ENCODE data around the gene ENPP1.
"Not testable (repeated sequence)": the region's sequence is repeated elsewhere in the genome, so short reads cannot be mapped to it uniquely, and the experiment has no call there.

The ENPP1 gene

DNA sequence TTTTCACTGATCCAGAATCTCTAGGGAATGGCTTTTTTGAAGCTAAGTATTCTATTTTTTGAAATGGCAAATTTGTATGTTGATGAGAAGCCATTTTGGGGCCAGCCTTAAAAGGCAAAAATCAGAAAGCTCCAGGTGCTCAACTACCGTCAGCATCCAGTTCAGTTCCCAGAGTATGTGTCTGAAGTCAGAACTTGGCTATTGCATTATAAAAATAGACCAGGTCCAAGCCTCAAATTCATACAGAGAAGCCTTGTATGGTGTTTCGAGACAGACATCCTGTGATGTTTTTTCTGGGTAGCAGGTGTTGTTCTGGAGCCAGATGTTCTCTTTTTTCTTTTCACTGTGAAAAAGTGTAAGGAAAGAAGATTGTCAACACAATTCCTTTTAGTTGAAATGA lies 75.2 kb downstream of the ENPP1 start:
- no peak for DNase-seq

- no peak for DNase-seq
These were observed 77.4 kb downstream of the ENPP1 start for GRCh38 chr6:131885237-131885636.

- no peak for DNase-seq
These were observed 78.7 kb downstream of the ENPP1 start for GRCh38 chr6:131886517-131886916.

- no peak for DNase-seq
These were observed 82.3 kb downstream of the ENPP1 start for GRCh38 chr6:131890091-131890490.

- DNase-seq, result no peak
These were observed 85.4 kb downstream of the ENPP1 start for GRCh38 chr6:131893198-131893597.

DNA sequence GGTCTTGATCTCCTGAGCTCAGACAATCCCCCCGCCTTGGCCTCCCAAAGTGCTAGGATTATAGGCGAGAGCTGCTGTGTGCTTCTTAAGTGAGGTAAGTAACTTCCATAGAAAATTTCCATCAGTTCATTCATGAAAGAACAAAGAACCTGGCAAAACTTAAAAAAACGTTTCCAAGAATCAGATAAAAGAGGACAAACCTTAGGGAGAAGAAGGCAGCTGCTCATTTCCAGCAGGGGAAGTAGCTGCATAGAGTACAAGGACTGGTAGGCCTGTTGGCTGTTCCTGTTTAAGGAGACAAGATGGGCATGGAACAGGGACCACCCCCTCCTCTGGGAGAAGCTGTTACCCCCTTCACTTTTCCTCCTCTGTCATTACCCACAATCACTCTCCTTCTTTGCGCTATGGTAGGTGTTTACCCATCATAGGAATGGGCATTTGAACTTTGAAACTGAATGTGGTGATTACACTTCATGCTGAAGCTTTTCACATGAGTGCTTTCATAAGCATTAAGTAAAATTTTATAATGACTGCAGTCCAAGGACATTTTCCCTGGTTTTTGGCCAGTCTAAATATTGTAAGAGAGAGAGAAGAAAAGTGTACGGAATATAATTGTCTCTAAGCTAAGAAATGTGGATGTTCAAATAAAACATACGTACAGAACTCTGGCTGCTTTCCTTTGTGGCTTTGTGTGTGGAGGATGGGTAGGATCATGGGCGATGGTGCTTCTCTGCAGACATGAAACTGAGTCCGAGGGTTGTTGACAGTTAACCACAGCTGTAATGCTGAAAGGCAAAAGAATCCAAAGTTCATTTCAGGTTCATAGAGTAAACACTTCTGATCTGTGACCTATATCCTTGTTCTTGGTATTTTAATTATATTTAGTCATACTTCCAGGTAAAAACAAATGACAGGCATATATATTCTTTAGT lies 86.9 kb downstream of the ENPP1 start:
- no peak for DNase-seq

DNA sequence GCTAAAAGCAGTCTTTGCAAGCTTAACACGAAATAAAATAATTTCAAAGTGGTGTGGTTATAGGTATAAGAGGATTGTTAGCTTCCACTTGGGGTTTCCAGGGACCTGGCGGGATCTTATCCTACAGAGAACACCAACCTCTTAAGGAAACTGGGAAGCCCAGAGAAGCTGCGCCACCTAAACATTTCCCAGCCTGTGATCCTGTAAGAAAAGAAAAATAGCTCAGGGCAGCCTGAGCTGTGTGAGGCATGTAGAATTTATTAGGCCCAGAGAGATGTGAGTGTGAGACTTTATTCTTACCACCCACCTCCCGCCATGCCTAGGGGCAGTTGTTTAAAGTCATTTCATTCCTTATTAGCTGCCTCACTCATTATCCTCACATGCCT lies 89.2 kb downstream of the ENPP1 start:
- DNase-seq, result no peak

DNA sequence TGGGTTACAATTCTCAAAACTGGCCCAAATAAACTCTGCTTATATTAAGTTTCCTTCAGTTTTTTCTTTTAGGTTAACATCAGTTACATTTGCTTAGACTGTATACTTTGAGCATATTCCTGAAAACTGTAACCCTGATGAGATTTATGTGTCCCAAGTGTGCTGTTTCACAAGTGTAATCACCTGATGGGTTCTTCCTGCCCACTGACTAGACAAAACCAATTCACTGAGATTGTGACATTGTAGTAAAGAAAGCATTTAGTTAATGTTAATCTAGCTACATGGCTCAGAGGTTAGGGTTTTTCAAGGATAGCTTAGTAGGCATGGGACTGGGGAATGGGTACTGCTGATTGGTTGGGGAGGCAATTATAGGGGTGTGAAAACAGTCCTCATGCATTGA lies 89.8 kb downstream of the ENPP1 start:
- DNase-seq, result no peak

DNA sequence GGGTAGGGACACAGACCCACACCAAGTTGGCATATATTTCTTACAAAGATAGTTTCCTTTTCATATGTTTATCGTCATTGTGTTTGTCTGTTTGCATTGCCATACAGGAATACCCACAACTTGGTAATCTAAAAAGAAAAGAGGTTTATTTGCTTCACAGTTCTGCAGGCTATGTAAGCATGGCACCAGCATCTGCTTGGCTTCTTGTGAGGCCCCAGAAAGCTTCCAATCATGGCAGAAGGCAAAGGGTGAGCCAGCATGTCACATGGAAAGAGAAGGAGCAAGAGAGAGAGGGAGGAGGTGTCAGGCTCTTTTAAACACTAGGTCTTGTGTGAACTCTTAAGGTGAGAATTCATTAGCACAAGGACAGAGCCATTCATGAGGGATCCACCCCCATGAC lies 90.9 kb downstream of the ENPP1 start:
- no peak for DNase-seq

DNA sequence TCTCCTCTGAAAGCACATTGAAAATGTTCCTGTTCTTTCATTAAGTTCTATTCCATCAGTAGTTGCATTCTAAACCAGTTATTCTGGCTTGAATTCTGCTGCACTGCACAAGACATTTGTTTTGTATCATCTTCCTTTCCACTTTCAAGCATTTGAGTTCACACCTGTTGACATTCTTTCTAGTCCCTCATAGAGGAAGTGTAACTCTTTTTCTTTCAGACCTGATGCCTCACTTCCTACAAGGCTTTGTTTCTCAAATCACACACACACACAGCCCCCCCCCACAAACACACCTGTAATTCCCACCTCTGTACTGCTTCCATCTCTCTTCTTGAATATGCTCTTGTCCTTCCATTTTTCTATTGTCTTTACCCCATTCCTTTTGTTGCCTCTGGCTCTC lies 92.4 kb downstream of the ENPP1 start:
- no peak for DNase-seq

GRCh38 chr6:131901326-131901873 lies 93.6 kb downstream of the ENPP1 start:
- DNase-seq, result not testable (repeated sequence)

- DNase-seq, result not testable (repeated sequence)
These were observed 95.9 kb downstream of the ENPP1 start for GRCh38 chr6:131903734-131904133.

- DNase-seq, result not testable (repeated sequence)
These were observed 101.0 kb downstream of the ENPP1 start for GRCh38 chr6:131908787-131909186.

DNA sequence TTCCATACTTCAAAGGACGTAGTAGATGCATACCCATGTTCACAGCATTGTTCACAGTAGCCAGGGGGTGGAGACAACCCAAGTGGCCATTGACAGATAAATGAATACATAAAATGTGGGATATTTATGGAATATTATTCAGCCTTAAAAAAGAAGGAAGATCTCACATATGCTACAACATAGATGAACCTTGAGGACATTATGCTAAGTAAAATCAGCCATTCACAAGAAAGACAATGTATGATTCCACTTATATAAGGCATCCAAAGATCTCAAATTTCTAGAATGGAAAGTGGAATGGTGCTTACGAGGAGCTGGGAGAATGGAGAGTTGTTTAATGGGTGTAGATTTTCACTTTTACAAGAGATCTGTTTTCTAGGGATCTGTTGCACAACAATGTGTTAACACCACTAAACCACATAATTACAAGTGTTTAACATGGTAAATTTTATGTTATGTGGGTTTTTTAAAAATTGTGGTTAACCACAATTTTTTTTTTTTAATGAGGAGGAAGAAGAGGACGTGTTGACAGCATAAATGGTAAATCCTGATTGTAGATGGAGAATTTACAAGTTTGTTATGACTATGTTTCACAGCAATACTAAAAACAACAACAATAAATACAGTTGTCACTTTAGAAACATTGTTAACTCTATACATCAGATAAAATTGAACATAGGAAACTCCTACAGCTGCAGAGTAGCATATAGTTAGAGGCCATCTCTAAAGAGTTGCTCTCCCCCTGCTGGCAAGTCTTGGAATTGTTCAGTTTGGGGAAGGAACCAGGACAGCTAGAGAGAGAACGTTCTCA lies 101.8 kb downstream of the ENPP1 start:
- DNase-seq, result peak in 1 of 2 donors; percentile 44

- DNase-seq, result no peak
These were observed 102.4 kb downstream of the ENPP1 start for GRCh38 chr6:131910219-131910589.

DNA sequence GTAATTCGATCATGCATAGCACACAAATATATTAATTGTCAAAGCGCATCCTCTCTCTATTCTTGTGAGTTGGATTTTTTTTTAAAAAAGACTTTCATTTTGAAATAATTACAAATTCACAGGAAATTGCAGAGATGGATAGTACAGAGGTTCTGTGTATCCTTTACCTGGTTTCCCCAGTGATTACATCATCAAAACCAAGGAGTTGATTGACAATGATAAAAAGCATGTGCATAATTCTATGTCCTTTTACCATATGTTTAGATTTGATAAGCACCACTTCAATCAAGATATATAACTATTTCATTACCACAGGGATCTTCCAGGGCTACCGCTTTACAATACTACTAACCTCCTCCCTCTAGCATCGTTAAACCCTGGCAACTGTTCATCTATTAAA lies 103.1 kb downstream of the ENPP1 start:
- no peak for DNase-seq

DNA sequence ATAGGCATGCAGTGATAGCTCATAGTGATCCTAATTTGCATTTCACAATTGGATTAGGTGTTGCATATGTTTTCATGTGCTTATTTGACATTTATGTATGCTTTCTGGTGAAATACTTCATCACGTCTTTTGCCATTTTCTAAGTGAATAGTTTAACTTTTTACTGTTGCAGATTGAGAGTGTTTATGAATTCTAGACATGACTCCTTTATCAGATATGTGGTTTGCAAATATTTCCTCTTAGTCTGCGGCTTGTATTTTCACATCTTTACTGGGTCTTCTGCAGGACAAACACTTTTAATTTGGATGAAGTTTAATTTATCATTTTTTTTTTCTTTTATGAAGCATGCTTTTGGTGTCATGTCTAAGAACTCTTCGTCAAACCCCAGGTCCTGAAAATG lies 104.1 kb downstream of the ENPP1 start:
- no peak for DNase-seq

GRCh38 chr6:131914234-131914633 lies 106.4 kb downstream of the ENPP1 start:
- DNase-seq, result no peak

- DNase-seq, result no peak
These were observed 107.3 kb downstream of the ENPP1 start for GRCh38 chr6:131914967-131915751.

GRCh38 chr6:131916091-131916796 lies 108.4 kb downstream of the ENPP1 start:
- DNase-seq, result not testable (repeated sequence)

GRCh38 chr6:131916847-131917246 lies 109.0 kb downstream of the ENPP1 start:
- DNase-seq, result no peak

- no peak for DNase-seq
These were observed 109.5 kb downstream of the ENPP1 start for GRCh38 chr6:131917318-131917717.

All from bone marrow (tissue), 2 donors.